K562 (cell line): Measurements from ENCODE around the gene IRAK2. TPM values are rescaled to one million over a fixed set of nuclear protein-coding genes. Genes with fewer than 3 reads are reported as not detected.

Source experiments
- ATAC-seq: fragments of 200-7000 bp; cut with Tn5 transposase; 3 replicates; pipeline ENCODE4 v1.9.1; 2020; ENCODE audit warnings: moderate library complexity
- BruUV-seq: library from RNA; stranded (reverse); fragments of 400-500 nt; replicated peaks from 2 replicates; lab custom pipeline; 2021; lab: Mats Ljungman, UMichigan
- CTCF ChIA-PET: fragments of 300-600 bp; formaldehyde crosslinking; extraction: SDS; loops from one replicate; lab custom pipeline; 2021; ENCODE audit warnings: low intra/inter-chr PET ratio; lab: Yijun Ruan, JAX
- POLR2A ChIA-PET: fragments of 300-600, 350-650 bp; sonication (Branson Sonifier 250); formaldehyde crosslinking; extraction: SDS; loops from one replicate; lab custom pipeline; 2021; ENCODE audit warnings: antibody characterized with exemption, inconsistent platforms; lab: Yijun Ruan, JAX
- DNase-seq, 4 experiments: peaks; one replicate each; pipeline versions ENCODE4 v3.0.0 to v3.0.0-alpha.2; 2011 to 2018; ENCODE audit warnings: low spot score in 3 of 4, mixed read lengths in 3 of 4; ENCODE audit errors: extremely low read depth in 1 of 4
- FAIRE-seq: peaks from 2 replicates; lab custom pipeline; 2011; peaks lifted over from hg19 to GRCh38; lab: Jason Lieb, UNC
- H2AFZ ChIP-seq: 2 replicates; pipeline ENCODE4 v1.6.0; 2011; ENCODE audit warnings: low read depth, low read length, control low read depth, inconsistent platforms
- H3K27ac ChIP-seq: fragments of 200-600 bp; 3 replicates; pipeline ENCODE4 v1.8.0; 2011; ENCODE audit warnings: low read depth, mild to moderate bottlenecking, control low read depth, inconsistent platforms, low read length, moderate library complexity, mixed read lengths; ENCODE audit errors: extremely low read depth
- H3K27me3 ChIP-seq, 2 experiments: fragments of 300-600 bp in 1 of 2; 2 replicates in 1 of 2; 3 replicates in 1 of 2; pipeline versions ENCODE4 v1.6.0 to v1.8.0; 2011; ENCODE audit warnings: inconsistent platforms in 2 of 2, low read length in 2 of 2, mild to moderate bottlenecking in 1 of 2, mixed read lengths in 1 of 2, moderate library complexity in 1 of 2; ENCODE audit not compliant: control insufficient read depth in 2 of 2, insufficient read depth in 2 of 2
- H3K36me3 ChIP-seq: fragments of 300-600 bp; 3 replicates; pipeline ENCODE4 v1.8.0; 2011; ENCODE audit warnings: mild to moderate bottlenecking, low read length, inconsistent platforms; ENCODE audit not compliant: control insufficient read depth, insufficient read depth
- H3K4me1 ChIP-seq, 2 experiments: fragments of 200-600 bp in 1 of 2; replicated peaks in 1 of 2; 2 replicates in 1 of 2; 3 replicates in 1 of 2; pipeline versions ENCODE4 v1.5.1 to v1.8.0; 2011; ENCODE audit warnings: inconsistent platforms in 2 of 2, low read length in 2 of 2, mild to moderate bottlenecking in 1 of 2, mixed read lengths in 1 of 2, moderate library complexity in 1 of 2; ENCODE audit not compliant: control insufficient read depth in 2 of 2, insufficient read depth in 2 of 2
- H3K4me2 ChIP-seq: 2 replicates; pipeline ENCODE4 v1.6.1; 2011; ENCODE audit warnings: low read length, control low read depth, inconsistent platforms, mixed read lengths; ENCODE audit not compliant: insufficient read depth
- H3K4me3 ChIP-seq: fragments of 200-600 bp; sonication (generic), shearing (Covaris generic); 2 replicates; pipeline ENCODE4 v1.5.1; 2016; ENCODE audit warnings: control low read depth, inconsistent platforms
- H3K79me2 ChIP-seq: fragments of 200-600 bp; 3 replicates; pipeline ENCODE4 v1.8.0; 2011; ENCODE audit warnings: low read length, inconsistent platforms; ENCODE audit not compliant: control insufficient read depth, insufficient read depth
- H3K9ac ChIP-seq, 2 experiments: 2 replicates each; pipeline versions ENCODE4 v1.6.0 to v1.6.1; 2011; ENCODE audit warnings: low read depth in 2 of 2, low read length in 2 of 2, control low read depth in 1 of 2, inconsistent platforms in 1 of 2, mild to moderate bottlenecking in 1 of 2, mixed read lengths in 1 of 2; ENCODE audit not compliant: insufficient read depth in 1 of 2
- H3K9me1 ChIP-seq: one replicate; pipeline ENCODE4 v1.6.0; 2011; ENCODE audit warnings: inconsistent platforms, mild to moderate bottlenecking, low read length, moderate library complexity; ENCODE audit not compliant: control insufficient read depth, insufficient read depth
- H3K9me3 ChIP-seq: replicated peaks from 2 replicates; pipeline ENCODE4 v1.5.1; 2011; ENCODE audit warnings: low read depth, low read length, inconsistent platforms; ENCODE audit not compliant: control insufficient read depth, insufficient read depth
- H4K20me1 ChIP-seq: replicated peaks from 2 replicates; pipeline ENCODE4 v1.6.1; 2011; ENCODE audit warnings: low read length, inconsistent platforms, mixed read lengths; ENCODE audit not compliant: control insufficient read depth, insufficient read depth
- CBFB ChIP-seq: sonication (generic); formaldehyde crosslinking; IDR thresholded peaks from 2 replicates; pipeline ENCODE4 v1.4.0; 2020; ENCODE audit warnings: mild to moderate bottlenecking, missing genetic modification reagents
- CHD7 ChIP-seq: fragments of 200-600 bp; sonication (generic); IDR thresholded peaks from one replicate; pipeline ENCODE4 v1.6.1; 2012; ENCODE audit warnings: mild to moderate bottlenecking, low read depth, low read length, inconsistent platforms
- FOS ChIP-seq: IDR thresholded peaks from 3 replicates; pipeline ENCODE4 v1.6.1; 2011; ENCODE audit not compliant: insufficient read length; ENCODE audit errors: extremely low read depth
- NFATC3 ChIP-seq: fragments of 450-650 bp; IDR thresholded peaks from 2 replicates; pipeline ENCODE4 v1.6.1; 2017; ENCODE audit warnings: mild to moderate bottlenecking
- RAD51 ChIP-seq: fragments of 450-650 bp; IDR thresholded peaks from 2 replicates; pipeline ENCODE4 v1.7.1; 2016; ENCODE audit warnings: low read depth, mild to moderate bottlenecking, borderline replicate concordance
- USF1 ChIP-seq: sonication (generic); formaldehyde crosslinking; IDR thresholded peaks from 2 replicates; pipeline ENCODE4 v1.9.0; 2022; ENCODE audit warnings: mild to moderate bottlenecking, missing genetic modification reagents
- USF2 ChIP-seq: sonication (generic); formaldehyde crosslinking; IDR thresholded peaks from 2 replicates; pipeline ENCODE4 v1.5.0; 2020; ENCODE audit warnings: missing genetic modification reagents
- WGBS: fragments of 100-300 bp; shearing (Covaris generic); methylation state at CpG from one replicate; pipeline ENCODE4 v1.1.6; 2016; ENCODE audit warnings: low coverage, mixed read lengths; ENCODE audit not compliant: insufficient coverage; ENCODE audit errors: missing lambda C conversion rate; 5-methylcytosine and 5-hydroxymethylcytosine counted together
- in situ Hi-C: fragments of 300-500 bp; cut with MboI; formaldehyde crosslinking; loops from 4 replicates; pipeline ENCODE4 v1.15.0; 2018; ENCODE audit warnings: inconsistent platforms, mixed read lengths
- intact Hi-C: fragments of 100-400 bp; cut with micrococcal nuclease; formaldehyde crosslinking; loops from 2 replicates; pipeline ENCODE4 v1.14.2; 2022
- polyA plus RNA-seq, 8 experiments: library from polyadenylated mRNA; depleted of rRNA in 4 of 8; stranded (reverse) in 5 of 8; unstranded in 3 of 8; fragments of >200 nt; fragmentation: Nextera tagmentation in 2 of 8; fragmentation: Illumina TruSeq in 1 of 8; extraction: Ambion mirVana in 2 of 8; extraction: Trizol in 1 of 8; gene quantifications; 2 replicates each; pipeline versions ENCODE4 v1.2.1 to v1.2.3, GENCODE V29; 2011 to 2014; ENCODE audit warnings: inconsistent platforms in 1 of 8, missing spikeins in 1 of 8
- total RNA-seq, 7 experiments: library from RNA; depleted of rRNA in 6 of 7; stranded (reverse); fragments of >200 nt in 6 of 7; fragmentation: Illumina TruSeq in 2 of 7; extraction: Trizol in 2 of 7; gene quantifications; 2 replicates each; pipeline versions ENCODE4 v1.2.1 to v1.2.3, GENCODE V29; 2011 to 2021; ENCODE audit warnings: low replicate concordance in 1 of 7

IRAK2 gene
- total and polyA plus RNA-seq, 9 of the 15 experiments (the other 6 are each of a cell fraction or from before 2014, with no cell fraction given): 0.42 to 4.4 (median 2.7) TPM

- in situ Hi-C loops (no loop called here), intact Hi-C loops (no loop called here)
- peak; percentile 62; the same call in 1 of the 2 replicates for TF ChIP-seq RAD51
- TF ChIP-seq FOS: peak; percentile 16
- TF ChIP-seq USF2 (CRISPR knock-in tag): peak; percentile 84
- TF ChIP-seq CBFB (CRISPR knock-in tag): no peak
- peak; percentile 88 for TF ChIP-seq USF1 (CRISPR knock-in tag)
- no peak for TF ChIP-seq CHD7
- no peak for TF ChIP-seq NFATC3
- no peaks in the 10 kb centered on the region; the same call in 2 of the 3 replicates for H3K36me3 ChIP-seq
- FAIRE-seq (no peak), ATAC-seq (no peak), DNase-seq (peak in 3 of 4 experiments; percentile 39 to 51 (median 49))
- no peak overlapping the region for H3K9ac ChIP-seq
- H3K4me2 ChIP-seq: no peak overlapping the region
- H3K27ac ChIP-seq: no peak overlapping the region
- no peaks in the 10 kb centered on the region for H3K27me3 ChIP-seq
- CTCF ChIA-PET: no interaction called here
- peaks cover 10 to 17% of the 10 kb centered on the region in 2 experiments for H3K4me1 ChIP-seq
- no peaks in the 10 kb centered on the region for H4K20me1 ChIP-seq
- WGBS: 76% methylated on average over 13 of the region's 15 CpGs
- H3K4me3 ChIP-seq: no peak overlapping the region
- BruUV-seq: no TSS peak
- H3K9me1 ChIP-seq: no peaks in the 10 kb centered on the region
- no peaks in the 10 kb centered on the region for H3K79me2 ChIP-seq
- H3K9me3 ChIP-seq: peaks cover 2% of the 10 kb centered on the region; the same call in 1 of the 2 replicates
- peak overlapping the region; percentile 64 for H2AFZ ChIP-seq
- POLR2A ChIA-PET: interaction anchor here (1.7 kb wide), 1 partner anchor 10 kb away, joined by 5 read pairs; the partner anchor contains the start of gene TATDN2
Measured at GRCh38 chr3:10238345-10239183, 73.8 kb downstream of the IRAK2 start.
